Astrocyte of the cerebellum (primary cell): Measurements from ENCODE around the gene UBN1.

Experiments used
- DNase-seq: peaks from one replicate; pipeline ENCODE4 v3.0.0-alpha.2; 2011; ENCODE audit warnings: low read depth
- H3K4me3 ChIP-seq: 2 replicates; pipeline ENCODE4 v1.5.1; 2011; ENCODE audit warnings: mild to moderate bottlenecking, low read depth, low read length, moderate library complexity
- in situ Hi-C: cut with HindIII; loops from 2 replicates; pipeline ENCODE4 v1.10.0; 2017; ENCODE audit warnings: low sequenced_read_pairs
- TF ChIP-seq, protein P1 (sequence below): IDR thresholded peaks from 2 replicates; pipeline ENCODE4 v1.5.1; 2012; ENCODE audit warnings: low read length, low read depth, moderate library complexity, mild to moderate bottlenecking; ENCODE audit errors: missing control alignments

UBN1 gene

DNA sequence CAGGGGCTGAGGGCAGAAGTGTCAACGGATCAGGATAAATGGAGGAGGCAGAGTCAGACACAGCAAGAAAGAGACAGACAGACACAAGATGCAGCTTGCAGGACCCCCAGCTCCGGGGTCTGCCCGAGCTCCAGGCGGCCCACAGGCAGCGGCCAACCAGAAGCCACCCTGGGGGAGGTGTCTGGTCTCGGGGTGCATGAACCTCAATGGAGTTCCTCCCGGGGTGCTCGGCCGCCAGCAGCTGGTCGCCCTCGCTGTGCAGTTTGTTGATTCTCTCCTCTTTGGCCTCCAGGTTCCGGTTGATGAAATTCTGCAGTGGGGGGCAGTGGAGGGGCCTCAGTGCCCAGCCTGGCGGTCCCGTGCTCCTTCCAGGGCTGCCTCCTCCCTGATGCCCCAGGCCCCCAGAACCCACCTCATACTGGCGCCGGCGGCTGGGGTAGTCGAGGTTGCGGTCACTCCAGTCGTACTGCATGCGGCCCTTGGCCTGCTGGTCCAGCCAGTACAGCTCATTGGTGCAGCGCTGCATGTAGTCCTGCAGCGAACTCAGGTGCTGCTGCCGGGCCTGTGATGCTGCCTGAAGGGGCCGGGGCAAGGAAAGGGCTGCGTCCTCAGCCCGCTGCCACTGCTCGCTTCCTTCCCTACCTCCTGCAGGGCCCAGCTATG lies 51.7 kb downstream of the UBN1 start:
- H3K4me3 ChIP-seq = no peak overlapping the region
- no peak for DNase-seq
- in situ Hi-C loops = no loop called here
- TF ChIP-seq, protein P1, sequence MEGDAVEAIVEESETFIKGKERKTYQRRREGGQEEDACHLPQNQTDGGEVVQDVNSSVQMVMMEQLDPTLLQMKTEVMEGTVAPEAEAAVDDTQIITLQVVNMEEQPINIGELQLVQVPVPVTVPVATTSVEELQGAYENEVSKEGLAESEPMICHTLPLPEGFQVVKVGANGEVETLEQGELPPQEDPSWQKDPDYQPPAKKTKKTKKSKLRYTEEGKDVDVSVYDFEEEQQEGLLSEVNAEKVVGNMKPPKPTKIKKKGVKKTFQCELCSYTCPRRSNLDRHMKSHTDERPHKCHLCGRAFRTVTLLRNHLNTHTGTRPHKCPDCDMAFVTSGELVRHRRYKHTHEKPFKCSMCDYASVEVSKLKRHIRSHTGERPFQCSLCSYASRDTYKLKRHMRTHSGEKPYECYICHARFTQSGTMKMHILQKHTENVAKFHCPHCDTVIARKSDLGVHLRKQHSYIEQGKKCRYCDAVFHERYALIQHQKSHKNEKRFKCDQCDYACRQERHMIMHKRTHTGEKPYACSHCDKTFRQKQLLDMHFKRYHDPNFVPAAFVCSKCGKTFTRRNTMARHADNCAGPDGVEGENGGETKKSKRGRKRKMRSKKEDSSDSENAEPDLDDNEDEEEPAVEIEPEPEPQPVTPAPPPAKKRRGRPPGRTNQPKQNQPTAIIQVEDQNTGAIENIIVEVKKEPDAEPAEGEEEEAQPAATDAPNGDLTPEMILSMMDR = no peak

GRCh38 chr16:4899474-4899846 lies 52.2 kb downstream of the UBN1 start:
- H3K4me3 ChIP-seq = no peak overlapping the region
- in situ Hi-C loops = no loop called here

GRCh38 chr16:4900036-4900435 lies 52.8 kb downstream of the UBN1 start:
- no peak for DNase-seq
- in situ Hi-C loops = no loop called here
- no peak overlapping the region for H3K4me3 ChIP-seq
- TF ChIP-seq, protein P1 = no peak

More at GRCh38 chr16:4899474-4899846, 52.2 kb downstream of the UBN1 start:
- no peak for DNase-seq
- TF ChIP-seq, protein P1 = no peak

- no peak overlapping the region for H3K4me3 ChIP-seq
- TF ChIP-seq, protein P1 = no peak
- no peak for DNase-seq
- in situ Hi-C loops = no loop called here
Measured at GRCh38 chr16:4900750-4901149, 53.5 kb downstream of the UBN1 start.

DNA sequence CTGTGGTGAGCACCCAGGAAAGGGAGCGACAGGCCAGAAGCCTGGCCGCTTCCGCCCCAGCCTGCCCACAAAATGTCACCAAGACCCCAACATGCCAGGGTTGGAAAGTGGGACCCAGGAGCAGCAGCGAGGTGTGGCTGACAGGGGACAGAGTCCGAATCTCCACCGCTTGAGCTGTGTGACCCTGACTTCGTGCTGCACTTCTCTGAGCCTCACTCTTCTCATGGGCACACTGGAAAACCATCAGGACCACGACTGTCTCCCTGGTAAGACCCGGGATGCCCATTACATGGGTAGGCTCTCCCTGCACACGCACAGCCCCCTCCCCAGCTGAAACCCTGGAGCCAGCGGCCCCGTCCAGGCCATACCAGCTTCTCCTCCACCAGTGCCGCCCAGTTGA lies 54.8 kb downstream of the UBN1 start:
- in situ Hi-C loops = no loop called here
- TF ChIP-seq, protein P1 = no peak
- no peak for DNase-seq
- H3K4me3 ChIP-seq = no peak overlapping the region

DNA sequence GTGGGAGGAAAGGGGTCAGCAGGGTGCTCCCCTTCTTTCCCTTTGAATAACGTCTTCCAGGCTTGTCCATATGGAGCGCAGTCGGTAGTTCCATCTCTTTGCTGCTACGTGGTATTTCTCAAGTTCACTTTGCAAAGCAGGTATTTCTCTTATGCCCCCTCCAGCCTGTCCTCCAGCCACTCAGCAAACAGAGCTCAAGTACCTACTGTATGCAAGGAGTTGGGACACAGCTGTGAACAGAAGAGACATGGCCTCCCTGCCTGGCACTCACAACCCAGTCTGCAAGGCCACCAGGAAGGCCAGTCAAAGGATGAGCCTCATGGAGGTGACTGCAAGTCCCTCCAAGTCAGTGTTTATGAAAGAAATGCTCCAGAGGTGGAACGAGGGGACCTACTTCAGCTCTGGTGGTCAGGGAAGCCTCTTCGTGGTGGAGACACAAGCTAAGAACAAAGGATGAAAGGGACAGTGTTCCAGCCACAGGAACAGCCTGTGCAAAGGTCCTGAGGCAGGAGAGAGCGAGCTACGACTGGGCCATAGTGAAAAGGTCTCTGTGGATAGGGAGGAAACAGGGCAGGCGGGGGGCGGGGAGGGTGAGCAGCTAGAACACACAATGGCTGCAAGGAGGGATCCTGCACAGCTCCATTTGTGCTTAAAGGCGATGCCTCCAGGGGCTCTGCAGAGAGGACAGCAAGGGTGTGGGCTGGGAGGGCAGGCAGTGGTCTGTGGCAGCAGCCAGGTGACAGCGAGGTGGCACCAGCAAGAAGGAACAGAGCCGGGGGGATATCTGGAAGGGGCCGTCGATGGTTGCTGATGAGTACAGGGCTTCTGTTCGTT lies 57.0 kb downstream of the UBN1 start:
- in situ Hi-C loops = no loop called here
- TF ChIP-seq, protein P1 = no peak
- no peak overlapping the region for H3K4me3 ChIP-seq
- DNase-seq = no peak
